ENCODE measurements around the gene RBP3.
"Not testable (repeated sequence)": the region's sequence is repeated elsewhere in the genome, so short reads cannot be mapped to it uniquely, and the experiment has no call there.

RBP3 gene

DNA sequence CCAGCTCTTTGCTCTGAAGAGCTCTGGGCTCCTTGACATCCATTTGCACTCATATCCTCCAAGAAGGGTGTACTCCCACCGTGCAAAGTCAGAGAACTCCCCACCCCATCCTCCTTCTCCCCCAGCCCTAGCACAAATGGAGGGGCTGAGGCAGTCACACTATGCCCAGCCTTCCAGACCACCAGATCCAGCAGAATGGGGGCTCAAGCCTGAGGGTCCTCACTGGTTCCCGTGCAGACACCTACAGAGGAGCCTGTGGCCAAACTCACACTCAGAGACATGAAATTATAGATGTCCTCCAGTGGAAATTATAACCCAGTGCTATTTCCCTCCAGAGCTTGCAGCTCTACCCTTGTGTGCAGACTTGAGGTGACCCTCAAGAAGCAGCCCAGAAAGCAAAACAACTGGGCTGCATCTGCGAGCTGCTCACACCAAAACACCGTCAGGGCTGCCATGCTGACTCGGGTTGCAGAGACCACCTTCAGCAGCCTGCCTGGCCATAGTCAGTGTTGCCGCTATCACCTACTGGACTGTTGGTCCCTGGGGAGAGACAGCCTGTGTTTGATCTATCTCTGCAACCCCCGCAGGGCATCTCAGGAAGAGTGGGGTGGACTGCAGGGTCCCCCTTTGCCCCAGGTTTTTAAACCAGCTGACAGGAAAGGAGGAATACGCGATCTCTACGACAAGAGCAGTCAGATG lies 28.5 kb downstream of the RBP3 start:
- DNase-seq: no peak

GRCh38 chr10:47378183-47378510 lies 30.0 kb downstream of the RBP3 start:
- no peak for DNase-seq

DNA sequence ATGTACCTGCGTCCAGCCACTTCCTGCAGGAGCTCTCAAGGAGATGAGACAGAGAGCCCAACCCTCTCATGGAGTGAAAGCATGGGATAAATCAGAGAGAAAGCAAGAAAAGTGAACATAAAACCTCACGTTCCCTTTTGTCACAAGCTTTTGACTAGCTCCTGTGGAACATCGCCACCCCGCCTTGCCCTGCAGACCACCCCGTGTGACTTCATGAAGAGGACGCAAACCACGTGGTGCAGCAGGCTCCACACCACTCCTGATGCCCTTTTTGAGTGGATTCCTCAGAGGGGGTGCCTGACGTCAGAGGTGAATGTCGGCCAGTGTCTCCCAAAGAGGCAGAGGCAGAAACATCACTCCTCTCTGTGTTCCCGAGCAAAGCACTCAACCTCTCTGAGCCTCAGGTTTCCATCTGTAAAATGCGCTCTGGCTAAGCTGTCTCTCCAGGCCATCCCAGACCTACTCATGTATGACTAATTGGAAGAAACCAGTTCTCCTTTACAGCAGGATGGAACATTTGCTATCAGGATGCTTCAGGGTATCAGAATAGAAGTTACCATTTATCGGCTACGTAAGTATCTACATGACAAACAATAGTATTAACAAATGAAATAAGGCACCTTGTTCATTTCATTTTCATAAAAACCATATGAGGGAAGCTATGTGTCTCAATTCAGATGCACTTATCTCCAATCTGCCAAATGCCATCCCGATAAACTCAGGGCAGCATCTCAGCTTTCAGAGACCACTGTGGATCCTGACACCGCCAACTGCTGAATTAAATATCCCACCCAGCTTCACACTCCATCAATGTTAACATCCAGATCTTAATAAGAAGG lies 30.7 kb downstream of the RBP3 start:
- no peak for DNase-seq

DNA sequence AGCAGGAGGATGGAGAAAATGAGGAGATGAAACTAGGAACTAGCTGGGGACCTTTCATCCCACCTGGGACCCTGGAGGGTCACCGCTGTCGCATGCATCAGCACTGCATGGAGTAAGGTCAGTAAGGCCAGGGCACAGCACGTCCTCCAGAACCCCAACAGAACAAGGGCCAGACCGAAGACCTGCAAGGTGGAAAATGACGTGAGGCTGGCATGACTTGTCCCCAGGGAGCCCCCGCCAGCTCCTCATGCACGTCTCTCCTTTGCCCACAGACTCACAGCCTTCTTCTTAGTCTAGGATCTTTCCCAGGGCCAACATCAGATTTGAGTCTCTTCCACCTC lies 31.3 kb downstream of the RBP3 start:
- no peak for DNase-seq

DNA sequence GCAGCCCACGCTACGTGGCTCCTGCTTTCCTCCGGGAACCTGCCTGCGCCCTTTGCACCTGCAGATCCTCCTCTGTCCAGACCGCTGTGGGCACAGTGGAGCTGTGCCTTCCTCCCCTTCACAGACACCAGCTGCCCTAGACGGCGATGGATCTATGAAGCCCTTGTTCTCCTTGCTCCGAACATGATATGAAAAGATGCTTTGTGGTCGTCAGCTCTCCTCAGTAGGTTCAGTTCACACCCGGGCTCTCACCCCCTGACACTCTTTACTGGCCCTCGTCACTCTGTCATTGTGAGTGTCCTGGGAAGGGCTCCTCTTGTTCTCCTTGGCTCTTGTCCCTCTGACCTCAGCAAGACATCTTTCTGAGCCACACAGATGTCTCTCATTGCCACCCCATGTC lies 31.7 kb downstream of the RBP3 start:
- DNase-seq: no peak

DNA sequence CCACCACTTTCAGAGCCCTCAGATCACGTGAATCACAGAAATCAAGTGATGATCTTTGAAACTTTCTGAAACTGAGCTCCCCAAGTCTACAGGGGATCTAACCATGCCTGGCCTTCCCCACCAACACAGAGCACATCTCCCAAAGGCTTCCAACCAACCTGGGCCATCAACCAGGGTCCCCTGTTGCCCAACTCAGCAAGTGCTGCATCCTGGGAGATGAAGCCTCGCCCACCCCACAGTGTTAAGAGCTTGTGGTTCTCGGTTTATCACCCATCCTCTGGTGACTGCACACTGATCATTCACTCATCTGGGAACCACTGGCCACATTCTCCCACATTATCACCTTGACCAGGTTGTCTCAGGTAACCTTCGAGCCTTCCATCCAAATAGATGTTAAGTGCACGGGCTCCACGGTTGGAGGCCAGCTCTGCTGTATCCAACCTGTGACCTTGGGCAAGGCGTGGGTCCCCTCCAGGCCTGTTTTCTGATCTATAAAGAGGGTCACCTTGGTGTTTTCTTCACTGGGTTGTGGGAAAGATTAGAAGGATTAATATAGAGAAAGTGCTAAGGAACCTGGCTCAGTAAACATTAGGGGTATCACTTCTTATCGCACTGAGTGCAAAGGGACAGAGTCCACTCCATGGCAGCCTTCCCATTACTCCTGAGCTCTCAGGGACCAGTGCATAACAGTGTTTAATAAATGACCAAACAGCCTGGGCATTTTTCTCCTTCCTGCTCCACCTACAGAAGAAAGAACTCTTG lies 32.4 kb downstream of the RBP3 start:
- no peak for DNase-seq

- DNase-seq: no peak
These were observed 32.9 kb downstream of the RBP3 start for GRCh38 chr10:47381103-47381395.

GRCh38 chr10:47381427-47382379 lies 33.5 kb downstream of the RBP3 start:
- no peak for DNase-seq

- DNase-seq: no peak
These were observed 35.3 kb downstream of the RBP3 start for GRCh38 chr10:47383261-47384147.

GRCh38 chr10:47384148-47384921 lies 36.2 kb downstream of the RBP3 start, which contains the start of gene ZNF488:
TSS of gene ZNF488 (minus strand) at chr10:47384293. CDS start at chr10:47368829, 15,464 bp downstream.
- DNase-seq: peak; percentile 70

DNA sequence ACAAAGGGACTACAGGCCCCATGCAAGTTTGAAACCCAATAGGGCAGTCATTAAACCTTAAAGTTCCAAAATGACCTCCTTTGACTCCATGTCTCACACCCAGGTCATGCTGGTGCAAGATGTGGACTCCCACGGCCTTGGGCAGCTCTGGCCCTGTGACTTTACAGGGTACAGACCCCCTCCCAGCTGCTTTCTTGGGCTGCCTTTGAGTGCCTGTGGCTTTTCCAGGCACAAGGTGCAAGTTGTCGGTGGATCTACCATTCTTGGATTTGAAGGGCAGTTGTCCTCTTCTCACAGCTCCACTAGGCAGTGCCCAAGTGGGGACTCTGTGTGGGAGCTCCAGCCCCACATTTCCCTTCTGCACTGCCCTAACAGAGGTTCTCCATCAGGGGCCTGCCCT lies 37.9 kb downstream of the RBP3 start:
- not testable (repeated sequence) for DNase-seq

DNA sequence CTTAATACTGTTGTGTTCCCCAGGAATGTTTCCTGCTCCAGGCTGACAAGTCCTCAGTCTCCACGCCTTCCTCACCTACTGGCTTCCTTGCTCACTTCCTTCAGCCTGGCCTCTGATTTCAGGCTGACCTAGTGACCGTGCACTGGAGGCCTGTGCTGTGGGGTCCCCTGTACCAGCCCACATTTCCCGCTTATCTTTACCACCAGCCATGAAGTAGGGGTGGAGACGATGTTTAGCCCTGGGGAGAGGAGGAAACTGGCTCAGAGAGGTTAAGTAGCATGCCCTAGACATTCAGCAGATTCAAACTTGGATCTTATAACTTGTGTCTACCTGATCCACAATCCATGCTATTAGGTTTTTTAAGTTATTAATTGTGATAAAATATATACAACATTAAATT lies 40.7 kb downstream of the RBP3 start:
- DNase-seq: no peak

DNA sequence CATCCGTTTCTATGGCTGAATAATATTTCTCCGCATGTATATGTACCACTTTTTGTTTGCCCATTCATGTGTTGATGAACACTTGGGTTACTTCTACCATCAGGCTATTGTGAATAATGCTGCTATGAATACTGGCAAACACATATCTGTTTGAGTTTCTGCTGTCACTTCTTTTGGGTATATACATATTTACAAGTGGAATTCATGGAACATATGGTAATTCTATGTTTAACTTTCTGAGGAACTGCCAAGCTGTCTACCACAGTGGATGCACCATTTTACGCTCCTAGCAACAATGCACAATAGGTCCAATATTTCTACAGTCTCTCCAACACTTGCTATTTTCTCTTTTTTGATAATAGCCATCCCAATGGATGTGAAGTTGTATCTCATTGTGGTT lies 41.5 kb downstream of the RBP3 start:
- no peak for DNase-seq

GRCh38 chr10:47396311-47396717 lies 48.2 kb downstream of the RBP3 start:
- DNase-seq: no peak

DNA sequence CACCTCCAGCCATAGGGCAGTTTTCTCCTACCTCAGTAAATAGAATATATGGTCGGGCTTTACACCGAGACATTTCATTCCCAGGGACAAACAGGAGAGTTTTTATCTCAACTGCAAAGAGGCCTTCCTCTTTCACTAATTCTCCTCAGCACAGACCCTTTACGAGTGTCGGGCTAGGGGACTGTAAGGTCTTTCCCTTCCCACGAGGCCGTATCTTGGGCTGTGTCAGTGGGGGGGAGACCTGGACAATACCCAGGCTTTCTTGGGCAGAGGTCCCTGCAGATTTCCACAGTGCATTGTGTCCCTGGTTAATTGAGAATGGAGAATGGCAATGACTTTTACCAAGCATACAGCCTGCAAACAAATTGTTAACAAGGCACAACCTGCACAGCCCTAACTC lies 49.1 kb downstream of the RBP3 start:
- DNase-seq: no peak

- no peak for DNase-seq
These were observed 52.1 kb downstream of the RBP3 start for GRCh38 chr10:47400251-47400650.

DNA sequence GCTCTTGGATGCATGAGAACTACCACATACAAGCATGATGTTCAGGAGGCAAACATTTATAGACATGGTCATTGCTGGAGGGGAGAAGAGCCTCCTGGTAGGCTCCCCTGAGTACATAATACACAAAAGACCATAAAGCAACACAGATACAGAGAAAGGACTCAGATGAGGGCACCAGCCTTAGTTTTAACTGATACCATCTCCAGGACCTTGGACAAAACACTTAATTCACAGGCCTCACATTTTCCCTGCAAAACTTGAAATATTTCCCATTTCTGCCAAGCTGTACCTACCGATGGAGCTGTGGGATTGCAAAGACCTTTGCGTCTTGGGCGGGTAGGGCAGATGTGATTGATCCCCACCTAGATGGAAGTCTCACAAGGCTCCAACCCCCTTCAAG lies 52.6 kb downstream of the RBP3 start:
- DNase-seq: no peak

DNA sequence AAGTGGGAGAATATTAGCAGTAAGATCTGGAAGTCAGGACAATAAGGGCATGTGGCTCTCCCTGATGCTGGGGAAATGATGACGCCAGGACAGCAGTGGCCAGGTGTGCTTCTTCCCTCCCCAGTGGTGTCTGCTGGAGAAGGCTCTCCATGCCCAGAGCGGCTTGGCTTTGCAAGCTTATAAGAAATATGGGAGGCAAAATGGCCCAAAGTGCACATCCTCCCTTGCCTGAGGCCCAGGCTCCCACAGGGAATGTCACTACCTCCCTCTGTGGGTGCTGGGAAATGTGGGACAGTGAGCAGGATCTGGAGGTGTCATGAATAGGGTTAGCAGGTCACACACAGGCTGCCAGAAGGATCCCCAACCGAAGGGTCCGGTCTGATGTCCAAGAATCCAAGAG lies 53.0 kb downstream of the RBP3 start:
- no peak for DNase-seq

DNA sequence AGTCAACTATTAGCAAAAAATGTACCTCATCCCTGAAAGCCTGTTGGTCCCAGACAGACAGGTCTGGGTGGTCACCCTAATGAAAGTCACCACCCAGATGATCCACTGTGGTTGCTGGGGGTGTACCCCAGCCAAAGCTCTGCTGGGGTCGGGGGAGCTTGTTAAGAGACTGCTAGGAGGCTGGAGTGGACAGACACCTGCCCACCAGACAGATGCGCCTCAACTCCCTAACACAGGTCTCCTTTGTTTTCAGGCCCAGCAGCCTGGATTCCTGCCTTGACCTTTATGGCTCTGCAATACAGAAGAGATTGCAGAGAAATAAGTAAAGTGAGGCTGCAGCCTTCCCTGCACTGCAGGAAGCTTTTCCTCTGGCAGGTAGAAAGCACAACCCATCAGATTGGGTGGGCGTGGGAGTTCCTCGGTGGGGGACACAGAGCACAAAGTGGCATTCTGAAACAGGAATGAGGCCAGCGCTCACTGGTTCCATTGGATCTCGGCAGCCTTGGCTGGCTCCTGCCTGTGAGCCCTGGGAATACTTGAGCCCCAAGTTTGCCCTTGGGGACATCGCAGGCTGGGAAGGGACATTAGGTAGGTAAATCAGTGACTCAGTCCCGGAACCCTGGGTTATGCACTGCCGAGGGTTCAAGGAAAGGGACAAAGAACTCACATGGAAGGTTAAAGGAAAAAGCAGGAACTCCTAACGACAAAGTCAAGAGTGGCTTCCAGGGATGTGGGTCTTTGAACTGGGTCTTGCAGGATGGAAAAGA lies 53.9 kb downstream of the RBP3 start:
- DNase-seq: no peak

GRCh38 chr10:47402641-47403301 lies 54.6 kb downstream of the RBP3 start:
- DNase-seq: no peak

All from activated CD4-positive, CD25-positive, alpha-beta regulatory T cell treated with anti-CD3 and anti-CD28 coated beads, Interleukin-2, amount 50 U/mL, for 72 hours (primary cell).